GM21447 (cell line): ENCODE data around the gene RFC2.

Experiments used
- ATAC-seq: cut with Tn5 transposase; IDR thresholded peaks from one replicate; pipeline ENCODE4 v1.9.1; 2021; ENCODE audit not compliant: unreplicated experiment

RFC2 gene

GRCh38 chr7:74254129-74254857 lies at the start of gene RFC2:
Gene RFC2, minus strand, starts transcription at chr7:74254399. Its CDS starts 16 bp downstream, at chr7:74254383.
- ATAC-seq: peak; percentile 84

GRCh38 chr7:74302745-74303221 lies 48.6 kb upstream of the RFC2 start:
- ATAC-seq: no peak

- ATAC-seq: no peak
Measured at GRCh38 chr7:74300926-74301325, 46.7 kb upstream of the RFC2 start.

- ATAC-seq: no peak
Measured at GRCh38 chr7:74299401-74299800, 45.2 kb upstream of the RFC2 start.

GRCh38 chr7:74297516-74298233 lies 43.5 kb upstream of the RFC2 start:
- no peak for ATAC-seq

GRCh38 chr7:74294191-74294998 lies 40.2 kb upstream of the RFC2 start:
- ATAC-seq: no peak

- ATAC-seq: no peak
Measured at GRCh38 chr7:74293577-74293908, 39.3 kb upstream of the RFC2 start.

- ATAC-seq: no peak
Measured at GRCh38 chr7:74292757-74293576, 38.8 kb upstream of the RFC2 start.

GRCh38 chr7:74291535-74291934 lies 37.3 kb upstream of the RFC2 start:
- no peak for ATAC-seq

GRCh38 chr7:74290981-74291441 lies 36.8 kb upstream of the RFC2 start:
- no peak for ATAC-seq

- ATAC-seq: no peak
Measured at GRCh38 chr7:74290553-74290950, 36.4 kb upstream of the RFC2 start.

GRCh38 chr7:74289659-74290552 lies 35.7 kb upstream of the RFC2 start:
- no peak for ATAC-seq

- ATAC-seq: peak; percentile 34
Measured at GRCh38 chr7:74289018-74289658, 34.9 kb upstream of the RFC2 start, which contains the start of gene CLIP2. Gene CLIP2, plus strand, starts transcription at chr7:74289407. Its CDS starts 28,140 bp downstream, at chr7:74317547.

GRCh38 chr7:74288034-74288881 lies 34.1 kb upstream of the RFC2 start:
- no peak for ATAC-seq

- no peak for ATAC-seq
Measured at GRCh38 chr7:74287303-74288033, 33.3 kb upstream of the RFC2 start.

- ATAC-seq: no peak
Measured at GRCh38 chr7:74286131-74286530, 31.9 kb upstream of the RFC2 start.

- ATAC-seq: peak; percentile 44
Measured at GRCh38 chr7:74284781-74285259, 30.6 kb upstream of the RFC2 start.
